ENCODE results near the gene AKNA.
A peak's percentile ranks its signal among the peaks of the same experiment; 100 is the strongest.

Gene AKNA

DNA sequence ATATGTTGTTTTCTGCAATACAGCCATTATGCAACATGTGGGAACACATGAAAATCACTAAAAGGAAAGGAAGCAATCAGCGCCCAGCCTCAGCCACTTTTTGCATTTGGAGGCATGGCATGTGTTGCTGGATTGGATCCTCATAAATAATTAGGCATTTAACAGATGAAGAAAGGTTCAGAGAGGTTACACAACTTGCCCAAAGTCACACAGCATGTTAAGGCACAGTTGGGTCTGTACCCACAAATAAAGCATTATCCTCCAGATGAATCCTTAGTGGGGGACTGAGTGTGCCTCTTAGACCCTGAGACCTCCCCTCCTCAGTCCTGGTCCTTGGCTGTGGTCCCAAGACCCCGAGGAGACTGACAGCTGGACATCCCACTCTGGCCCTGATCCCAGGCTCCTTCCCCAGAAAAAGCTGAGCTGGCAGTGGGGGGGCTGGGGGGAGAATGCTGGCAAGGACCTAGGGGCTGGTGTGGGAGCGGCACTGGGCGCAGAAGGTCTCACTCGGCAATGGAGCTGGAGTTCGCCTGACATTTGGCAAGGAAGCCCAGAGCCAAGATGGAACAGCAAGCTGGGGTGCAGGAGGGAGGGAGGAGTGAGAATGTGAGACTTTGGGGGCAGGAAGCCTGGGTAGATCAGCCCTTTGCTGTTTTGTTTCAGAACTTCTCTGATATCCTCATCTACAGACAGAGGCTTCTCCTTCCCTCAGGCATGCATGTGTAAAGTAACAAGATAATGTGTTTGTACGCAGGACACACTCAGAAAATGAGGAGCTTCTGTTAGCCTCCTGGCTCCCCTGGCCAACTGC, 6.9 kb upstream of the AKNA start:
- Histone ChIP-seq H3K4me1 (ENCODE audit: control insufficient read depth, low read depth, low read length) (peaks cover 10% of the 10 kb centered on the region), H3K27ac (ENCODE audit: low read length) (no peak overlapping the region), H3K36me3 (ENCODE audit: control insufficient read depth, low read depth, low read length) (no peaks in the 10 kb centered on the region), H3K9me3 (ENCODE audit: control insufficient read depth, low read depth, low read length) (no peaks in the 10 kb centered on the region), H3K4me3 (ENCODE audit: low read length) (no peak overlapping the region), H3K27me3 (ENCODE audit: control insufficient read depth, insufficient read depth, low read length) (no peaks in the 10 kb centered on the region), H3K9ac (ENCODE audit: low read length) (no peak overlapping the region)

DNA sequence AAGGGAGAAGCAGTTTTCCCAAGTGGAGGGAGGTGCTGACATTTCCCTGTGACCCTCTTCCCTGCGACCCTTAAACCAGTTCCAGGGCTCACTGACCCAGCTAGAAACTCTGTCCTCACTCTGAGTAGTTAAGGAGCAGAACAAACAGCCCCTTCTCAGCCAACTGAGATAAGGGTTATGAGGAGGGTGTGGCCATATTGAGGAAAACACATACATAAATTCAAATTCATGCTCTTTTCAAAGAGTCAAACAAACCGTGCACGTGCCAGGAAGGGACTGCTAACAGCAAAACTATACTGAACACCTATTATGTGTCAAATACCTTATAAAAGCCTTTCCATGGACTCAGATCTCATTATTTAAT, 4.9 kb upstream of the AKNA start:
- Histone ChIP-seq H3K27me3 (ENCODE audit: control insufficient read depth, insufficient read depth, low read length) (no peaks in the 10 kb centered on the region), H3K9ac (ENCODE audit: low read length) (no peak overlapping the region)

GRCh38 chr9:114390952-114391351, 3.2 kb upstream of the AKNA start:
- H3K27ac ChIP-seq (ENCODE audit: low read length): no peak overlapping the region
- no peaks in the 10 kb centered on the region for H3K9me3 ChIP-seq (ENCODE audit: control insufficient read depth, low read depth, low read length)
- no peaks in the 10 kb centered on the region for H3K36me3 ChIP-seq (ENCODE audit: control insufficient read depth, low read depth, low read length)
- H3K4me3 ChIP-seq (ENCODE audit: low read length): no peak overlapping the region
- H3K9ac ChIP-seq (ENCODE audit: low read length): no peak overlapping the region
- H3K27me3 ChIP-seq (ENCODE audit: control insufficient read depth, insufficient read depth, low read length): no peaks in the 10 kb centered on the region
- H3K4me1 ChIP-seq (ENCODE audit: control insufficient read depth, low read depth, low read length): peaks cover 16% of the 10 kb centered on the region

More for the DNA sequence above, 4.9 kb upstream of the AKNA start:
- Histone ChIP-seq H3K4me3 (ENCODE audit: low read length) (no peak overlapping the region), H3K4me1 (ENCODE audit: control insufficient read depth, low read depth, low read length) (peaks cover 10% of the 10 kb centered on the region), H3K27ac (ENCODE audit: low read length) (no peak overlapping the region), H3K9me3 (ENCODE audit: control insufficient read depth, low read depth, low read length) (no peaks in the 10 kb centered on the region), H3K36me3 (ENCODE audit: control insufficient read depth, low read depth, low read length) (no peaks in the 10 kb centered on the region)

GRCh38 chr9:114389612-114390368, 2.0 kb upstream of the AKNA start:
- H3K4me3 ChIP-seq (ENCODE audit: low read length): no peak overlapping the region
- H3K9me3 ChIP-seq (ENCODE audit: control insufficient read depth, low read depth, low read length): no peaks in the 10 kb centered on the region
- H3K9ac ChIP-seq (ENCODE audit: low read length): no peak overlapping the region

GRCh38 chr9:114388764-114389375, 1.1 kb upstream of the AKNA start:
- Histone ChIP-seq H3K36me3 (ENCODE audit: control insufficient read depth, low read depth, low read length) (no peaks in the 10 kb centered on the region), H3K9ac (ENCODE audit: low read length) (no peak overlapping the region), H3K27ac (ENCODE audit: low read length) (no peak overlapping the region), H3K9me3 (ENCODE audit: control insufficient read depth, low read depth, low read length) (no peaks in the 10 kb centered on the region), H3K27me3 (ENCODE audit: control insufficient read depth, insufficient read depth, low read length) (no peaks in the 10 kb centered on the region), H3K4me1 (ENCODE audit: control insufficient read depth, low read depth, low read length) (peaks cover 32% of the 10 kb centered on the region), H3K4me3 (ENCODE audit: low read length) (no peak overlapping the region)

More at GRCh38 chr9:114389612-114390368, 2.0 kb upstream of the AKNA start:
- H3K27ac ChIP-seq (ENCODE audit: low read length): no peak overlapping the region
- no peaks in the 10 kb centered on the region for H3K36me3 ChIP-seq (ENCODE audit: control insufficient read depth, low read depth, low read length)
- no peaks in the 10 kb centered on the region for H3K27me3 ChIP-seq (ENCODE audit: control insufficient read depth, insufficient read depth, low read length)
- peaks cover 27% of the 10 kb centered on the region for H3K4me1 ChIP-seq (ENCODE audit: control insufficient read depth, low read depth, low read length)

GRCh38 chr9:114388357-114388682, 538 bp upstream of the AKNA start:
- H3K4me1 ChIP-seq (ENCODE audit: control insufficient read depth, low read depth, low read length): peaks cover 37% of the 10 kb centered on the region
- no peak overlapping the region for H3K4me3 ChIP-seq (ENCODE audit: low read length)
- no peak overlapping the region for H3K9ac ChIP-seq (ENCODE audit: low read length)
- H3K36me3 ChIP-seq (ENCODE audit: control insufficient read depth, low read depth, low read length): no peaks in the 10 kb centered on the region
- H3K27ac ChIP-seq (ENCODE audit: low read length): no peak overlapping the region
- no peaks in the 10 kb centered on the region for H3K27me3 ChIP-seq (ENCODE audit: control insufficient read depth, insufficient read depth, low read length)
- H3K9me3 ChIP-seq (ENCODE audit: control insufficient read depth, low read depth, low read length): no peaks in the 10 kb centered on the region

GRCh38 chr9:114386886-114387679, 699 bp downstream of the AKNA start:
- Histone ChIP-seq H3K4me1 (ENCODE audit: control insufficient read depth, low read depth, low read length) (peaks cover 48% of the 10 kb centered on the region), H3K27ac (ENCODE audit: low read length) (no peak overlapping the region), H3K9ac (ENCODE audit: low read length) (peak overlapping the region; percentile 6), H3K4me3 (ENCODE audit: low read length) (peak overlapping the region; percentile 47), H3K27me3 (ENCODE audit: control insufficient read depth, insufficient read depth, low read length) (no peaks in the 10 kb centered on the region), H3K36me3 (ENCODE audit: control insufficient read depth, low read depth, low read length) (no peaks in the 10 kb centered on the region), H3K9me3 (ENCODE audit: control insufficient read depth, low read depth, low read length) (no peaks in the 10 kb centered on the region)

DNA sequence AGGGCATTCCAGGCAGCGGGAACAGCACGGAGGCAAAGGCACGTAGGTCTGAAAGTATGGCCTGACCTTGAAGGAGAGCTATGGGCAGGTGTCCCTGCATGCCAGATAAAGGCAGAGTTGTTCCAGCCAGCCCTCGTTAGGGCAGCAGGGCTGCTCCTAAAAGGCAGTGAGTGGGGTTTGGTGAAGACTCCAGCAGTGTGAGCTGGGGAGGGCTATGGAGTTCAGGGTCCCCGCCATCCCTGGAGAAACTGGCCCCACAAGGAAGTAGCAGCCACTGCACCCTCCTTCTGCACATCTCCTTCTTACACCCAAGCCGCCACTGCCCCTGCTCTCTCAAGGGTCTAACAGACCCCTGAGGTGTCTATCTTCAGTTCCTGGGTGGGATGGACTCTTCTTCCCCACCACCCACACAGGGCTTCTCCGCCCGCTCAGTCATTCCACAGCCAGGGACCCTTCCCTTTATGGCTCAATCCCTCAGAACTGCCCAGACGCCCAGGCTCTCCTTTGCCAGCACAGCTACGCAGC, 1.4 kb downstream of the AKNA start:
- H3K27ac ChIP-seq (ENCODE audit: low read length): no peak overlapping the region
- H3K4me3 ChIP-seq (ENCODE audit: low read length): peak overlapping the region; percentile 9

GRCh38 chr9:114385397-114386181, 2.2 kb downstream of the AKNA start:
- Histone ChIP-seq H3K9me3 (ENCODE audit: control insufficient read depth, low read depth, low read length) (no peaks in the 10 kb centered on the region), H3K9ac (ENCODE audit: low read length) (no peak overlapping the region), H3K27me3 (ENCODE audit: control insufficient read depth, insufficient read depth, low read length) (no peaks in the 10 kb centered on the region), H3K4me1 (ENCODE audit: control insufficient read depth, low read depth, low read length) (peaks cover 48% of the 10 kb centered on the region), H3K36me3 (ENCODE audit: control insufficient read depth, low read depth, low read length) (no peaks in the 10 kb centered on the region), H3K27ac (ENCODE audit: low read length) (no peak overlapping the region), H3K4me3 (ENCODE audit: low read length) (no peak overlapping the region)

More for the DNA sequence above, 1.4 kb downstream of the AKNA start:
- Histone ChIP-seq H3K4me1 (ENCODE audit: control insufficient read depth, low read depth, low read length) (peaks cover 48% of the 10 kb centered on the region), H3K27me3 (ENCODE audit: control insufficient read depth, insufficient read depth, low read length) (no peaks in the 10 kb centered on the region), H3K9ac (ENCODE audit: low read length) (no peak overlapping the region), H3K36me3 (ENCODE audit: control insufficient read depth, low read depth, low read length) (no peaks in the 10 kb centered on the region), H3K9me3 (ENCODE audit: control insufficient read depth, low read depth, low read length) (no peaks in the 10 kb centered on the region)

DNA sequence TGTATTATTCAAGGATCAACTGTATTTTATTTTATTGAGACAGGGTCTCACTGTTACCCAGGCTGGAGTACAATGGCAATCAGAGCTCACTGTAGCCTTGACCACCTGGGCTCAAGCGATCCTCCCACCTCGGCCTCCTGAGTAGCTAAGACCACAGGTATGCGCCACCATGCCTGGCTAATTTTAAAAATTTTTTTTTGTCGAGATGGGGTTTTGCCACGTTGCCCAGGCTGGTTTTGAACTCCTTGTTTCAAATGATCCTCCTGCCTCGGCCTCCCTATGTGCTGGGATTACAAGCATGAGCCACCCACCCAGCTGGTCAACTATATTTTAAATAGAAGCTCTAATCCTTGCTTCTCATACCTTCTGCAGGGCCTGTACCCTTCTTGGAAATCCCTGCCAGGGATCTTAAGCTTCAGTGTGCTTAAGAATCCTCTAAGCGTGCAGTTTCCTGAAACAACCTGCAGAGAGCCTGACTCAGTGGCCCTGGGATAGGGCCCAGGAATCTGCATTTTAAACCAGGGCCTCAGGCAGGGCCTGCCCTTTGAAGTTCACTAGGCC, 2.9 kb downstream of the AKNA start:
- Histone ChIP-seq H3K4me3 (ENCODE audit: low read length) (no peak overlapping the region), H3K36me3 (ENCODE audit: control insufficient read depth, low read depth, low read length) (no peaks in the 10 kb centered on the region), H3K9ac (ENCODE audit: low read length) (no peak overlapping the region), H3K4me1 (ENCODE audit: control insufficient read depth, low read depth, low read length) (peaks cover 48% of the 10 kb centered on the region), H3K27me3 (ENCODE audit: control insufficient read depth, insufficient read depth, low read length) (no peaks in the 10 kb centered on the region), H3K9me3 (ENCODE audit: control insufficient read depth, low read depth, low read length) (no peaks in the 10 kb centered on the region), H3K27ac (ENCODE audit: low read length) (no peak overlapping the region)

All from iPS-18a (cell line).